OCI-M1 (cell line): Measurements from ENCODE around the gene NOX4.
"Not testable (repeated sequence)": the region's sequence is repeated elsewhere in the genome, so short reads cannot be mapped to it uniquely, and the experiment has no call there.

Source experiments
- DNase-seq: peaks from one replicate; lab custom pipeline; 2025; lab: John Stamatoyannopoulos, UW

The NOX4 gene

GRCh38 chr11:89458716-89459115 lies 32.5 kb downstream of the NOX4 start:
- DNase-seq: no peak

GRCh38 chr11:89457190-89457589 lies 34.0 kb downstream of the NOX4 start:
- DNase-seq: no peak

GRCh38 chr11:89456681-89457080 lies 34.5 kb downstream of the NOX4 start:
- no peak for DNase-seq

GRCh38 chr11:89452780-89453179 lies 38.4 kb downstream of the NOX4 start:
- DNase-seq: no peak

- DNase-seq: no peak
Observed at GRCh38 chr11:89447845-89448244, 43.3 kb downstream of the NOX4 start.

- DNase-seq: no peak
Observed at GRCh38 chr11:89443361-89444322, 47.5 kb downstream of the NOX4 start.

- DNase-seq: no peak
Observed at GRCh38 chr11:89442801-89443200, 48.4 kb downstream of the NOX4 start.

GRCh38 chr11:89441606-89442005 lies 49.6 kb downstream of the NOX4 start:
- peak; percentile 44 for DNase-seq

- no peak for DNase-seq
Observed at GRCh38 chr11:89437317-89437716, 53.9 kb downstream of the NOX4 start.

- no peak for DNase-seq
Observed at GRCh38 chr11:89436071-89436470, 55.1 kb downstream of the NOX4 start.

- DNase-seq: peak; percentile 51
Observed at GRCh38 chr11:89433278-89433677, 57.9 kb downstream of the NOX4 start.

- not testable (repeated sequence) for DNase-seq
Observed at GRCh38 chr11:89432182-89432581, 59.0 kb downstream of the NOX4 start.

- DNase-seq: not testable (repeated sequence)
Observed at GRCh38 chr11:89426501-89426900, 64.7 kb downstream of the NOX4 start.

GRCh38 chr11:89421718-89422117 lies 69.5 kb downstream of the NOX4 start:
- no peak for DNase-seq

GRCh38 chr11:89420981-89421380 lies 70.2 kb downstream of the NOX4 start:
- DNase-seq: no peak

- no peak for DNase-seq
Observed at GRCh38 chr11:89416961-89417360, 74.2 kb downstream of the NOX4 start.

- not testable (repeated sequence) for DNase-seq
Observed at GRCh38 chr11:89411112-89411511, 80.1 kb downstream of the NOX4 start.

- DNase-seq: not testable (repeated sequence)
Observed at GRCh38 chr11:89410666-89411065, 80.5 kb downstream of the NOX4 start.

- DNase-seq: not testable (repeated sequence)
Observed at GRCh38 chr11:89408441-89408840, 82.7 kb downstream of the NOX4 start.

GRCh38 chr11:89405629-89406028 lies 85.5 kb downstream of the NOX4 start:
- DNase-seq: peak; percentile 77

GRCh38 chr11:89391654-89392053 lies 99.5 kb downstream of the NOX4 start:
- DNase-seq: not testable (repeated sequence)

GRCh38 chr11:89387501-89387900 lies 103.7 kb downstream of the NOX4 start:
- not testable (repeated sequence) for DNase-seq

- not testable (repeated sequence) for DNase-seq
Observed at GRCh38 chr11:89382986-89383385, 108.2 kb downstream of the NOX4 start.

- DNase-seq: no peak
Observed at GRCh38 chr11:89381094-89381493, 110.1 kb downstream of the NOX4 start.
